Left ventricle myocardium inferior (tissue), 1 donor: ENCODE results near the gene FKBP9. TPM values are rescaled to one million over a fixed set of nuclear protein-coding genes. Genes with fewer than 3 reads are reported as not detected.

ENCODE experiments used
- DNase-seq: peaks from one replicate; pipeline ENCODE4 v3.0.0-alpha.2; 2020
- H3K27ac ChIP-seq: fragments of 200-600 bp; replicated peaks from 2 replicates; pipeline ENCODE4 v1.8.0; 2021
- H3K27me3 ChIP-seq: fragments of 200-600 bp; 2 replicates; pipeline ENCODE4 v1.8.0; 2021; ENCODE audit warnings: low read depth
- H3K36me3 ChIP-seq: fragments of 200-600 bp; 2 replicates; pipeline ENCODE4 v1.8.0; 2021
- H3K4me1 ChIP-seq: fragments of 200-600 bp; 2 replicates; pipeline ENCODE4 v1.8.0; 2021
- H3K4me3 ChIP-seq: fragments of 200-600 bp; 2 replicates; pipeline ENCODE4 v1.8.0; 2021; ENCODE audit warnings: mild to moderate bottlenecking, moderate library complexity
- H3K9me3 ChIP-seq: fragments of 200-600 bp; replicated peaks from 2 replicates; pipeline ENCODE4 v1.8.0; 2021
- CTCF ChIP-seq: fragments of 200-600 bp; IDR thresholded peaks from 2 replicates; pipeline ENCODE4 v1.8.0; 2021; ENCODE audit warnings: antibody characterized with exemption, mild to moderate bottlenecking, borderline replicate concordance
- intact Hi-C: fragments of 100-400 bp; cut with micrococcal nuclease; formaldehyde crosslinking; loops from one replicate; pipeline ENCODE4 v1.11.0; 2022
- total RNA-seq: library from RNA; stranded (reverse); fragmentation: NEBNext Ultra II Directional; extraction: Animal tissue kit (Norgen Biotek cat#: 25700); gene quantifications from one replicate; pipeline ENCODE4 v1.2.1, GENCODE V29; 2021
- donor health status: DM: no; HTN: yes; CAD: no; lungs with severe emphysema.

Gene FKBP9
- total RNA-seq, 1 donor from 2014 or later = 112 TPM

GRCh38 chr7:33024189-33024757 is 67.0 kb downstream of the FKBP9 start:
- no peaks in the 10 kb centered on the region for H3K27me3 ChIP-seq
- no peaks in the 10 kb centered on the region for H3K9me3 ChIP-seq
- H3K4me1 ChIP-seq = no peaks in the 10 kb centered on the region
- no peak for DNase-seq
- H3K4me3 ChIP-seq = no peak overlapping the region
- intact Hi-C loops = no loop called here
- H3K36me3 ChIP-seq = peaks cover 84% of the 10 kb centered on the region
- TF ChIP-seq CTCF = no peak
- no peak overlapping the region for H3K27ac ChIP-seq

- Histone ChIP-seq H3K36me3 (no peaks in the 10 kb centered on the region), H3K4me1 (peaks cover 27% of the 10 kb centered on the region), H3K27ac (no peak overlapping the region), H3K27me3 (no peaks in the 10 kb centered on the region), H3K9me3 (no peaks in the 10 kb centered on the region), H3K4me3 (no peak overlapping the region)
- intact Hi-C loops = no loop called here
- no peak for TF ChIP-seq CTCF
- DNase-seq = no peak
Observed at GRCh38 chr7:33035776-33036175, 78.5 kb downstream of the FKBP9 start.

- Histone ChIP-seq H3K27me3 (no peaks in the 10 kb centered on the region), H3K4me3 (peak overlapping the region; percentile 63), H3K36me3 (no peaks in the 10 kb centered on the region), H3K9me3 (no peaks in the 10 kb centered on the region), H3K4me1 (peaks cover 55% of the 10 kb centered on the region), H3K27ac (peak overlapping the region; percentile 78)
- no peak for TF ChIP-seq CTCF
- no peak for DNase-seq
- intact Hi-C loops = no loop called here
Observed at GRCh38 chr7:33038639-33039038, 81.4 kb downstream of the FKBP9 start.

- no peak for DNase-seq
- TF ChIP-seq CTCF = no peak
- Histone ChIP-seq H3K9me3 (no peaks in the 10 kb centered on the region), H3K27ac (peak overlapping the region; percentile 78), H3K36me3 (no peaks in the 10 kb centered on the region), H3K4me1 (peaks cover 63% of the 10 kb centered on the region), H3K27me3 (no peaks in the 10 kb centered on the region), H3K4me3 (peak overlapping the region; percentile 63)
- intact Hi-C loops = no loop called here
Observed at GRCh38 chr7:33039257-33039902, 82.1 kb downstream of the FKBP9 start.

- intact Hi-C loops = loop anchor here (10.0 kb wide), 1 partner anchor 95 kb away; no protein-coding TSS in a partner anchor
- Histone ChIP-seq H3K36me3 (no peaks in the 10 kb centered on the region), H3K27me3 (no peaks in the 10 kb centered on the region), H3K27ac (peak overlapping the region; percentile 78), H3K4me1 (peaks cover 68% of the 10 kb centered on the region), H3K9me3 (no peaks in the 10 kb centered on the region), H3K4me3 (peak overlapping the region; percentile 63)
- TF ChIP-seq CTCF = no peak
- no peak for DNase-seq
Observed at GRCh38 chr7:33039903-33040292, 82.7 kb downstream of the FKBP9 start.
